ENCODE measurements around the gene REXO5. TPM values are rescaled to one million over a fixed set of nuclear protein-coding genes. Genes with fewer than 3 reads are reported as not detected.
A peak's percentile ranks its signal among the peaks of the same experiment; 100 is the strongest.

Gene REXO5
- total and polyA plus RNA-seq, 8 donors = 0.88 to 4.9 (median 2.1) TPM

DNA sequence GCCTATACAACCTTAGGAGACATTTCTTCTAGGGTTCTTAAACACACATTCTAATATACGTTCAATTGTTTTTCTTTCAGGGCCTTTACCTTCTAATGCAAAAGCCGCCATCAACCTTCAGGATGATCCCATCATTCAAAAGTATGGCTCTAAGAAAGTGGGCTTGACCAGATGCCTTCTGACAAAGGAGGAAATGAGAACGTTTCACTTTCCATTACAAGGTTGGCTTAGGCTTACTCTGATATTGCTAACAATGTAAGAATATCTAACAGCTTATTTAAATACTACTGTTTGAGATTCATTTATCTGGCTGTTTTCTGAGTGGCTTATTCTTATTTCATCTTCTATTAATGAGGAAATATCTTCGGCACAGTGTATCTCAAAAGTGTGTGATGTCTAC, 15.4 kb downstream of the REXO5 start:
- H3K4me3 ChIP-seq = no peak overlapping the region
- H3K4me1 ChIP-seq = no peaks in the 10 kb centered on the region
- no peak overlapping the region for H3K27ac ChIP-seq
- no peaks in the 10 kb centered on the region for H3K9me3 ChIP-seq
- TF ChIP-seq, protein P1, sequence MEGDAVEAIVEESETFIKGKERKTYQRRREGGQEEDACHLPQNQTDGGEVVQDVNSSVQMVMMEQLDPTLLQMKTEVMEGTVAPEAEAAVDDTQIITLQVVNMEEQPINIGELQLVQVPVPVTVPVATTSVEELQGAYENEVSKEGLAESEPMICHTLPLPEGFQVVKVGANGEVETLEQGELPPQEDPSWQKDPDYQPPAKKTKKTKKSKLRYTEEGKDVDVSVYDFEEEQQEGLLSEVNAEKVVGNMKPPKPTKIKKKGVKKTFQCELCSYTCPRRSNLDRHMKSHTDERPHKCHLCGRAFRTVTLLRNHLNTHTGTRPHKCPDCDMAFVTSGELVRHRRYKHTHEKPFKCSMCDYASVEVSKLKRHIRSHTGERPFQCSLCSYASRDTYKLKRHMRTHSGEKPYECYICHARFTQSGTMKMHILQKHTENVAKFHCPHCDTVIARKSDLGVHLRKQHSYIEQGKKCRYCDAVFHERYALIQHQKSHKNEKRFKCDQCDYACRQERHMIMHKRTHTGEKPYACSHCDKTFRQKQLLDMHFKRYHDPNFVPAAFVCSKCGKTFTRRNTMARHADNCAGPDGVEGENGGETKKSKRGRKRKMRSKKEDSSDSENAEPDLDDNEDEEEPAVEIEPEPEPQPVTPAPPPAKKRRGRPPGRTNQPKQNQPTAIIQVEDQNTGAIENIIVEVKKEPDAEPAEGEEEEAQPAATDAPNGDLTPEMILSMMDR (IDR thresholded peaks at IDR 0.05) = no peak
- DNase-seq (no peak), FAIRE-seq (no peak), ATAC-seq (no peak)
- H3K27me3 ChIP-seq = no peaks in the 10 kb centered on the region
- no peaks in the 10 kb centered on the region for H3K36me3 ChIP-seq
- WGBS, 2 donors = 93 to 95% methylated on average over 4 of the region's 4 CpGs
- intact Hi-C loops (cut with DNase I) = no loop called here

DNA sequence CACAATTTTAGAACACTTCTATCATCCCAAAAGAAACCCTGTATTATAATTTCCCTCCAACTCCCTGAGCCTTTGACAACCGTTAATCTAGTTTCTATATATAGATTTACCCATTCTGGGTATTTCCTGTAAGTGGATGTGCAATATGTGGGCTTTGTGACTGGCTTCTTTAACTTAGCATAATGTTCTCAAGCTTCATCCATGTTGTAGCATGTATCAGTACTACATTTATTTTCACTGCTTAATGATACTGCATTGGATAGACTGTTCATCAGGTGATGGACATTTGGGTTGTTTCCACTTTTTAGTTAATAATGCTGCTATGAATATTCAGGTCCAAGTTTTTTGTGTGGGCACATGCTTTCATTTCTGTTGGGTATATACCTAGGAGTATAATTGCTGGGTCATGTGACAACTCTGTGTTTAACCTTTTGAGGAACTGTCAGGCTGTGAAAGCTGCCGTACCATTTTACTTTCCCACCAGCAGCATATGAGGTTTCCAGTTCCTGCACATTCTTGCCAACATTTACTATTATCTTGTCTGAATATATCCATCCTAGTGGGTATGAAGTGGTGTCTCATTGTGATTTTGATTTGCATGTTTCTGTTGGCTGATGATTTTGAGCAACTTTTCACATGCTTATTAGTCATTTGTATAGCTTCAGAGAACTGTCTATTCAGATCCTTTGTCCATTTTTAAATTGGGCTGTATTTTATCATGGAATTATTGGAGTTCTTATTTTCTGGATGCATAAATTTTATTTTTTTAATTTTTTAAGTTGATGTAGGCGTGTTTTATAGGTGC, 16.4 kb downstream of the REXO5 start:
- H3K27ac ChIP-seq = no peak overlapping the region
- no peaks in the 10 kb centered on the region for H3K36me3 ChIP-seq
- no peak for DNase-seq
- no peaks in the 10 kb centered on the region for H3K9me3 ChIP-seq
- no peak overlapping the region for H3K4me3 ChIP-seq
- no peaks in the 10 kb centered on the region for H3K4me1 ChIP-seq
- intact Hi-C loops (cut with DNase I) = no loop called here
- ATAC-seq = no peak
- WGBS, 2 donors = 90 to 92% methylated on average over 3 of the region's 3 CpGs
- FAIRE-seq = no peak
- TF ChIP-seq, protein P1 (IDR thresholded peaks at IDR 0.05) = no peak
- H3K27me3 ChIP-seq = no peaks in the 10 kb centered on the region

DNA sequence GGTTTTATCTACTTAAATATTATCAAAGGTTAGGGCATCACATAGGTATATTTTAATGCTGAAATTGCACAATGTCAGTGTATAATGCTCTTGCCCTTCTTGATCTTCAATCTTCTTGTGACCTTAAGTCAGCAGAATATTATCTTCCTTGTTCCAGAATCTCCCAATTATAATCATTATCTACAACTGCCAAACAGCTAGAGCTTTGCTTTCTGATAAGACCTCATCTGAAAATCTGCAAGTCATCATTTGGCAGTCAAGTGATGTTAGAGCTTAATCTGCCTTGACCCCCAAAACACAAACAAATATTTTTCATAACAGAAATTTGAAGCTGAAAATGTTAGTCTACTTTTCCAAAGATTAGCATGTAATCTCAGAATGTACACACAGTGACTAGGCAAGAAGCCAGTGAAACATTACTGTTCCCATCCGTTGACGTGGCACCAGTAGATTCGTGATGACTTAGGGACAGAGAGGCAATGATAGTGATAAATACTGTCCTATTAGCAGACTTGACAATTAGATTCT, 19.8 kb downstream of the REXO5 start:
- DNase-seq (no peak), ATAC-seq (peak in 3 of 4 donors; percentile 43 to 70 (median 63)), FAIRE-seq (no peak)
- intact Hi-C loops (cut with DNase I) = no loop called here
- no peaks in the 10 kb centered on the region for H3K27me3 ChIP-seq
- H3K27ac ChIP-seq = no peak overlapping the region
- no peaks in the 10 kb centered on the region for H3K9me3 ChIP-seq
- H3K4me3 ChIP-seq = no peak overlapping the region
- 31 to 32% methylated on average over 3 of the region's 3 CpGs for WGBS, 2 donors
- H3K36me3 ChIP-seq = no peaks in the 10 kb centered on the region
- TF ChIP-seq, protein P1 (IDR thresholded peaks at IDR 0.05) = no peak
- no peaks in the 10 kb centered on the region for H3K4me1 ChIP-seq

DNA sequence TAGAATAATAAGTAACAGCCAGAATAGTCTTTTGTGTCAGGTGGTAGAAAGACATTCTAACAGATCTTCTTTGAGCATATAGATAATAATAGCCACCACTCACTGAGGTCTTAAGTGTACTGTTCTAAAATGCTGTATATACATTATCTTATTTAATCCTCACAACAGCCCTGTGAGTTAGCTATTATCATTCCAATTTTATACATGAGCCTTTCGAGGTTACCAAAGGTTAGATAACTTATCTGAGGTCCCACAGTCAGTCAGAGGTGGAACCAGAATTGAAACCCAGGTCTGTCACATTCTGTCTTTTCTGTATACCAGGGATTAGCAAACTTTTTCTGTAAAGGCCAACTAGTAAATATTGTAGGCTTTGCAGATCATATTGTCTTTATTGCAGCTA, 23.2 kb downstream of the REXO5 start:
- Histone ChIP-seq H3K4me1 (no peaks in the 10 kb centered on the region), H3K36me3 (no peaks in the 10 kb centered on the region), H3K4me3 (no peak overlapping the region), H3K27me3 (no peaks in the 10 kb centered on the region), H3K27ac (no peak overlapping the region), H3K9me3 (no peaks in the 10 kb centered on the region)
- intact Hi-C loops (cut with DNase I) = no loop called here
- DNase-seq = no peak
- TF ChIP-seq, protein P1 (IDR thresholded peaks at IDR 0.05) = no peak
- no peak for FAIRE-seq
- WGBS, 2 donors = 76 to 81% methylated on average over 1 of the region's 1 CpG
- no peak for ATAC-seq

DNA sequence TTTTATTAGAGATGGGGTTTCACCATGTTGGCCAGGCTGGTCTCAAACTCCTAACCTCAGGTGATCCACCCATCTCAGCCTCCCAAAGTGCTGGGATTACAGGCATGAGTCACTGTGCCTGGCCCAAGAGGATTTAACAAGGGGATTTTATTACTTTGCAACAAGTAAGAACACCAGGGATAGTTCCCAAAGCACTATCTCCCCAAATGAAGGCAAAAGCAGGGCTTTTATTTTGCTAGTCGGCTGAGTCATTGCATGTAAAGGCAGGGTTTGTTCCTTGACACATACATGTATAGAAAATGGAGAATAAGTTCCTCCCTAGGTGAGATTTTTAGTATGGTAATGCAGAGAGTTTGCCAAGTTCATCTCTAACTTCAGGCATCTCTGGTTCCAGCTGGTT, 24.0 kb downstream of the REXO5 start:
- WGBS, 2 donors = 90 to 100% methylated on average over 1 of the region's 1 CpG
- TF ChIP-seq, protein P1 (IDR thresholded peaks at IDR 0.05) = no peak
- DNase-seq = no peak
- H3K4me3 ChIP-seq = no peak overlapping the region
- no peak for ATAC-seq
- H3K9me3 ChIP-seq = no peaks in the 10 kb centered on the region
- FAIRE-seq = no peak
- H3K27ac ChIP-seq = no peak overlapping the region
- no peaks in the 10 kb centered on the region for H3K36me3 ChIP-seq
- intact Hi-C loops (cut with DNase I) = no loop called here
- no peaks in the 10 kb centered on the region for H3K4me1 ChIP-seq
- no peaks in the 10 kb centered on the region for H3K27me3 ChIP-seq
